Brain pericyte (primary cell): ENCODE data around the gene ZSWIM2.
"Not testable (repeated sequence)": the region's sequence is repeated elsewhere in the genome, so short reads cannot be mapped to it uniquely, and the experiment has no call there.

Experiments
- DNase-seq: peaks from one replicate; pipeline ENCODE4 v3.0.0-alpha.2; 2012; ENCODE audit warnings: low read depth, low spot score

ZSWIM2 gene

GRCh38 chr2:186842373-186842772 is 6.6 kb downstream of the ZSWIM2 start:
- no peak for DNase-seq

DNA sequence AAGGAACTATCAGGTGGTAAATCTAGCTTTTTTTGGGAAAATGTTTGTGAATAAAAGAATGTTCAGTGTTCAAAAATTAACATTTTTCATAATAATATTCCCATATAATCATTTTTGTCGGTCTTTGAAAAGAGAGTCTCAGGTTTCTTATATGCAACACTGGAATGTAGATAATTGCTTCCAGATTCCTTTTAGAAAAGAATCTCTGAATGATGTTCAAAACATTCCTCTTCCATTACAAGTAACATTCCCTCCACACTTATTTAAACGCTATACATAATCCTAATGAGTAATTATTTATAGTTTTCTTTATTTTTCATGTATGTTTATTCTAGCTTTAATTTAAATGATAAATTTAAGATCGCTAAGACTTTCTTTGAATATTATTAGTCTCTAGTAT is 7.0 kb downstream of the ZSWIM2 start:
- no peak for DNase-seq

GRCh38 chr2:186835628-186836027 is 13.3 kb downstream of the ZSWIM2 start:
- no peak for DNase-seq

GRCh38 chr2:186827862-186828492 is 21.0 kb downstream of the ZSWIM2 start:
- DNase-seq: no peak

DNA sequence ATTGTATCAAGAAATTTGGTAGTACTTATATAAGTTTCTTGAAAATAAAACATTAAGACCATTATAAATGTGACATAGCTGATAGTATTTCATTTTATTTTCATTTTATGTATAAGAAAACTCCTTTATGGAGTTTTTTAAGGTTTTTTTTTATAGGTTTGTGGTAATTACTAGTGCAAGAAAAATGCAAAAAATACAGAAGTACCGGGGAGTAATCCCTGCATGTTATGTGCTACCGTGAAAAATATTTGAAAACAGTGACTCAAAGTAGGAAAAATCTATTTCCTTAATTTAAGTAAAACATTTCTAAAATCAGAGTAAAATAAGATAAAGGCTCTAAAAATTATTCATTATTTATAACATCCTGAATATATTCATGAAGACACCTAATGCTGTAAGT is 21.6 kb downstream of the ZSWIM2 start:
- no peak for DNase-seq

DNA sequence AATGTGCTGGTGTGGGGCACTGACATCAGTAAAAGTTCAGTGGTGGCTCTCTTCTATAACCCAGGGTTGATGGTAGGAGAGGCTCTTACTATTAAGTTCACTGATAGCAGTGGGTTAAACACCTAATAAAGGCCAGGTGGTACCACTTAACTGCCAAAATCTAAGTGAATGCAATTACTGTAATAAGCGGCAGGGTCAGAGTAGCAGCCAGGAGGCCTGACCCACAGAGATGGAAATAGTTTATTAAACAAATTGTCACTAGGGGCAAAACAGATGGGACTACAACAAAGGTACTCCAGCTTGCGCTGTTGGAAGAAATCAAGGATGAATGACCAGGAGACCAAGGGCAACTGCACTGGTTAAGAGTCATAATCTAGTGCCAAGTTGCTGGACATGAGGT is 26.6 kb downstream of the ZSWIM2 start:
- no peak for DNase-seq

- DNase-seq: no peak
Observed at GRCh38 chr2:186820303-186820702, 28.7 kb downstream of the ZSWIM2 start.

DNA sequence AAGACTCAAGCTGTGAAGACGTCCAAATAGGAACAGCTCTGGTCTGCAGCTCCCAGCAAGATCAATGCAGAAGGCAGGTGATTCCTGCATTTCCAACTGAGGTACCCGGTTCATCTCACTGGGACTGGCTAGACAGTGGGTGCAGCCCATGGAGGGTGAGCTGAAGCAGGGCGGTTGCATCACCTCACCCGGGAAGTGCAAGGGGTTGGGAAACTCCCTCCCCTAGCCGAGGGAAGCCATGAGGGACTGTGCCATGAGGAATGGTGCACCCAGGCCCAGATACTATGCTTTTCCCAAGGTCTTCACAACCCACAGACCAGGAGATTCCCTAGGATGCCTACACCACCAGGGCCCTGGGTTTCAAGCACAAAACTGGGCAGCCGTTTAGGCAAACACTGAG is 37.2 kb downstream of the ZSWIM2 start:
- not testable (repeated sequence) for DNase-seq

DNA sequence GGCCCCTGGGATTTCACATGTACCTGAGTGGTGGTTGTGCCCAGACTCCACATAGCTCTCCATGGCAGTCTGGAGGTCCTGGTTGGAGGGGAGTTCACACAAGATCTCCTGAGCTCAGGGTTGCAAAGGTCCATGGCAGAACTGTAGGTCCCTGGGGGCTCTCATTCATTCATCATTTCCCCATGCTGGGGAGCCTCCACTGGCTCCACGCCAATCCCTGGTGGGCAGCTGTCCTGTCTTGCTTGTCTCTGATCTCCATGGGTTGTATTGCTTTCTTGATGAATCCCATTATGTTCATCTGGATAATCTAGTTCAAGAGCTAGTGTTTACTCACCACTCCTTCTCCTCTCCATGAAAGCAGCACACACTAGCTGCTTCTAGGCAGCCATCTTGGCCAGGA is 42.4 kb downstream of the ZSWIM2 start:
- no peak for DNase-seq

- not testable (repeated sequence) for DNase-seq
Observed at GRCh38 chr2:186798604-186799003, 50.4 kb downstream of the ZSWIM2 start.

GRCh38 chr2:186784930-186785329 is 64.0 kb downstream of the ZSWIM2 start:
- DNase-seq: no peak

GRCh38 chr2:186783254-186783653 is 65.7 kb downstream of the ZSWIM2 start:
- DNase-seq: no peak

- DNase-seq: no peak
Observed at GRCh38 chr2:186780701-186781316, 68.2 kb downstream of the ZSWIM2 start.
